Keratinocyte (primary cell): ENCODE data around the gene EVC.

Experiments used
- CTCF ChIP-seq, 3 experiments: IDR thresholded peaks in 1 of 3; conservative IDR thresholded peaks in 1 of 3; optimal IDR thresholded peaks in 1 of 3; 2 replicates in 2 of 3; 3 replicates in 1 of 3; pipeline versions ENCODE3 to v1.5.1; 2011; ENCODE audit warnings: low read length in 3 of 3, mild to moderate bottlenecking in 3 of 3, moderate library complexity in 2 of 3, control low read depth in 1 of 3, inconsistent platforms in 1 of 3; ENCODE audit not compliant: insufficient read depth in 2 of 3; ENCODE audit errors: extremely low read depth in 1 of 3
- EZH2 ChIP-seq: IDR thresholded peaks from one replicate; pipeline ENCODE4 v1.6.1; 2012; ENCODE audit warnings: inconsistent platforms, mild to moderate bottlenecking, low read length, moderate library complexity

- TF ChIP-seq CTCF (optimal IDR thresholded peaks at IDR 0.05 in 1 of 3, IDR thresholded peaks at IDR 0.05 in 1 of 3, conservative IDR thresholded peaks at IDR 0.05 in 1 of 3; ENCODE audit: extremely low read depth in 1 of 3, insufficient read depth in 2 of 3, low read length in 3 of 3): no peak
- TF ChIP-seq EZH2: no peak
Observed at GRCh38 chr4:5662555-5662954, 48.4 kb upstream of the EVC start.
